NCI-H2081 treated with DMSO at 0.1 percent for 48 hours (cell line): ENCODE data around the gene TTC29.

Experiments
- DNase-seq: peaks from one replicate; lab custom pipeline; 2025; lab: John Stamatoyannopoulos, UW

TTC29 gene, protein sequence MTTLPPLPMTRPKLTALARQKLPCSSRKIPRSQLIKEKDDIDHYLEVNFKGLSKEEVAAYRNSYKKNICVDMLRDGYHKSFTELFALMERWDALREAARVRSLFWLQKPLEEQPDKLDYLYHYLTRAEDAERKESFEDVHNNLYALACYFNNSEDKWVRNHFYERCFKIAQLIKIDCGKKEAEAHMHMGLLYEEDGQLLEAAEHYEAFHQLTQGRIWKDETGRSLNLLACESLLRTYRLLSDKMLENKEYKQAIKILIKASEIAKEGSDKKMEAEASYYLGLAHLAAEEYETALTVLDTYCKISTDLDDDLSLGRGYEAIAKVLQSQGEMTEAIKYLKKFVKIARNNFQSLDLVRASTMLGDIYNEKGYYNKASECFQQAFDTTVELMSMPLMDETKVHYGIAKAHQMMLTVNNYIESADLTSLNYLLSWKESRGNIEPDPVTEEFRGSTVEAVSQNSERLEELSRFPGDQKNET

DNA sequence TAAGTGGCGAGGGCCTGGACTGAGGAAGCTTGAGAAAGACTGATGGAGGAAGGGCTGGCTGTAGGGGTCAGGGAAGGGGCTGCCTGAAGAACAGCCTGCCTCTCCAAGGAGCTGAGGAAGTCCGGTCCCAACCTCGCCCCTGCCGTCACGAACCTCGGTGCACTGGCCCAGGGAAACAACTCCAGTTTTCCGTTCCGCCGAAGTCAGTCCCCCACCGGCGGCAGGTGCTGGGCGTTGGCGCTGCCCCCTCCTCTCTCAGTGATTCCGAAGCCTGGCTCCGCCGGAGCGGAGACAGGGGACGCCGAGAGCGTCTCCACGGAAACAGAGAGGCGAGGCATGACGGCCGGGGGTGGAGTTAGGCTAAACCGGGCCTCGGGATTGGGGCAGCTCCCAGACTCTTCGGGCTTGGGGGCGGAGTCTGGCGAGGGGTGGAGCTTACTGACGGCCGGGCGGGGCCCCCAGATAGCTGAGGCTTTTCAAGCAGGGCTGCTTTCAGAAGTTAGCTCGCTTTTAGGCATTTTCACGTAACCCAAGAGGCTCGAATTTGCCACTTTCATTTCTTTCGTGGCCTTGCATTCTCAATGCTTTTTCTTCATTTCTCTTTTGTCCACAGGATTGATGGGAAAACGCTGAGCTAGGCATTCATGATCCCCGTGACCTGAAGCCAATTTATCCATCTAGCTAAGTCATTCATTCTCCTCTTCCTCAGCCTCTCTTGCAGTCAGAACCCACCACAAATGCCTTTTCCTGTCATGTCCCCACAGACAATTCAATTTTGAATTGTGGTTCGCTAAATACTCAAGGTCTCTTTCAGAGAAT, at the start of gene TTC29:
Gene TTC29, minus strand, starts transcription at position 309 of the 819 bp plus-strand sequence. CDS start 5,969 bp downstream, outside the sequence.
- no peak for DNase-seq

GRCh38 chr4:146981651-146982050, 36.0 kb upstream of the TTC29 start:
- no peak for DNase-seq

DNA sequence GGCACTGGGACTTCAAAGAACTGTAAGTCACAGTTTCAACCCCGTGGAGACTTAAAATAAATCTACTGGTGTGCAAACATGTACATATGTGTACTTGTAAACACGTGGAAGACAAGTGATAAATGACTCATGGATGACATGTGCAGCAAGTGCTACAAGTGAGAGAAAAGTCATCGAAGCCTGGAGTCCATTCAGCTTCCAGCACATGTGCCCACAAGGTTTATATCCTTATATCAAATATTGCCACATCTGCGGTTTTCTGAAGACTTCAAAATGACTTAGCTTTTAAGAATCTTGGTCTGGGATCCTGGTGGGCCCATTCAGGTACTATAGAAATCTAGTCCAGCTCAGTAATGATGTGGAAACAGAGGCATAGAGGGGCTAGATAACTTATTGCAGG, 33.0 kb upstream of the TTC29 start:
- no peak for DNase-seq

DNA sequence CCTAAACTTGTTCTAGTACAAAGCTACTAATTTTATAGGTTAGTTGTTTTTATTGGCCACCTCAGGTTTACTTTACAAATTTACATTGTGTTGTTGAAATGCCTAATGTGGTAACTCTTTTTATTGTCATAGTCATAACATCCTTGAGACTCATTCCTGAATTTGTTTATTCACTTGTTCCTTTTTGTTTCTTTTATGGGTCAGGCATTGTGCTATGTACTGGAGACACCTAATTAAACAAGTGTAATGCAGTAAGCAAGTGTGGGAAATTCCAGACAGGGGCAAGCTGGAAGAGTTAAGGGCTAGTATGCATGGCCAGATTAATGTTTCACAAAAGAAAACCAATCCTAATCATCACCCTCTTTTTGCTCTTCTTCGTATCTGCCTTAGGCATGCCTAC, 30.5 kb upstream of the TTC29 start:
- no peak for DNase-seq

- no peak for DNase-seq
Measured at GRCh38 chr4:146975527-146975926, 29.9 kb upstream of the TTC29 start.

DNA sequence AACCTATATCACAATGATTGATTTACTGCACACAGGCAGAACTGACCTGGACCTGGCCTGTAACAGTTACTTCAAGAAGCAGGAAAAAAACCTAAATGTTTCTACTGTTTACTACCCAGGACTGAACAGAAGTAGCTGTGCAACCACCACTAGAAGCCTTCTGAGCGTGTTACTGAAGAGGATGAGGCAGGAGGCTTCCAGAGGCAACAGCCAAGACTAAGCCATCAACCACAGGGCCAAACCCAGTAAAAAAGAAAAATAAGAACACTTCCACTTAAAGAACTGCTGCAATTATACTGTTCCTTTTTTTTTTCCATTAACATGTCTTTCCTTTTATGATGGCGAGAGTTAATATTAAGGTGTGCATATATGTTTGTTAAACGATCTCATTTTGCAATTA, 29.4 kb upstream of the TTC29 start:
- no peak for DNase-seq

DNA sequence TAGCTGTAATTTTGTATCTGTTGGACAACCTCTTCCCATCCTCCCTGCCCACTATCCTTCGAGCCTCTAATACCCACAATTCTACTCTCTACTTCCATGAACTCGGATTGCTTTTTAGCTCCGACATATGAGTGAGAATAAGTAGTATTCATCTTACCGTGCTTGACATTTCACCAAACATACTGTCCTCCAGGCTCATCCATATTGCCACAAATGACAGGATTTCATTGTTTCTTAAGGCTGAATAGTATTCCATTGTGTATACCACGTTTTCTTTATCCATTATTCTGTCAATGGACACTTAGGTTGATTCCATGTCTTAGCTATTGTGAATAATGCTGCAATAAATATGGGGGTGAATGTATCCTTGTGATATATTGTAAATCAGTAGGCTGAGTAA, 26.4 kb upstream of the TTC29 start:
- no peak for DNase-seq

DNA sequence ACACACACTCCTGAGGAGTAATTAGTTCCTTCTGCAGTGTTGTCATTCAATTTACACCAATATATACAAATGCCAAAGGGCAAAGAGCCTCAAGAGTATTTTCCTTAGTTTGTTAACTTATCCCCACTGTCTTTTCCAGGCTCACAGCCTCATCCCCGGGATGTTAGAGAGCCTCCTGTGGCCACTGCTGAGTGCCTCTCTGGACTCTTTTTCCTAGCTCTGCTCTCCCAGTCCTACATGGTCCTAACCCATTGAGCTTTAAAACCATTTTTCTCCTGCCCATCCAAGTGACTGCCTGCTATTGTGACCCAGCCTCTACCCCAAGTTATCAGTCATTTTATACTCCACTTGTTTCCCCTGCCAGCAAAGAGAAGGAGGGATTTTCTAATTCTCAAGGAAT, 23.5 kb upstream of the TTC29 start:
- DNase-seq = no peak

DNA sequence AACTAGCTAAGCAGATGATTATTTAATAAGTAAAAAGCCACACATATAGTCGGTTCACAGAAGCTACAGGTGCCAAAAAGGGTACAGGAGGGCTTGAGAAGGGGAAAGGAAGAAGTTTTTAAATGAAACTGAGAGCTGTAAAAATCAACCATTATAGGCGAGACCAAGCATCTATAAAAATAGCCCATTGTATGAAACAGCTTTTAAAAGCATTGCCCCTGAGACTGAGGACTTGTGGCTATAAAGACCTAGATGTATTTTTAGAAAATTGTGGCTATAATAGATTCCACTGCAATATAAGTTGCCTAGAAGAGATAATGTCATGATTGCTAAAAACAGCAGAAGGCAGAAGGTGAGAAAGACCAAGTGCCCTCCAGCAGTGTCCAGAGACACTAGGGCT, 15.0 kb upstream of the TTC29 start:
- DNase-seq = no peak

DNA sequence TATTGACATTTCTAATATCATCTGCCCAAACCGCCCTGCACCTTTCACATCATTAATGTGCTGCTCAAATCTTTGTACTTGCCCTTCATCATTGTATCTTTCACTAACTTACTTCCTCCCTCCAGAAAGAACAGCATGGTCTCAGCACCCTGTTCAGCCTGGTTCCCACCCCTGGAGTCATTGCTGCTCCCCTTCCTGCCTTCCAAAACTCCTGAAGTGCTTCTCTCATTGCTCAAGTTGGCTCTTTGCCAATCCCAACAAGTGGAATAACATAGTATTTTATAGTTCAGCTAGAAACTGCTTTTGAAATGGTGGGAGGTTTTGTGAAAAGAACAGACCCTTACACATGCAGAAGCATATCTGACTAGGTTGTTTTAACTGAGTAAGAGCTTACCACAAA, 14.0 kb upstream of the TTC29 start:
- DNase-seq = no peak

DNA sequence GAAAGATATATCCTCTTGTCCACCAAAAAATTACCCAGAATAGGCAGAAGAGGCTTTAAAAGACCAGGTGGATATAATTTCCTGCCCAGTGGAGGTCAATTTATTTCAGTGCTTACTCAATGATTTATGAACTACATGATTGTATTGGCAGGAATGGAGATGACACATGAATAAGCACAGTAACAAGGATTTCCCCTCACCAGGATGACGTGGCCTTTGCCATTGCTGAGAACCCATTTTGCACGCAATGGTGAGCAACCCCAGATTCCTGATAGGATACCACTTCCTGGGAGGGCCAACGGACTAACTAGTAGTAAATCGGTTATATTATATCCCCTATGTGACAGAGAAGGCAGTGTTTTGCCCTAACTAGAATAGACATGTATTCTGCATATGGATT, 11.6 kb upstream of the TTC29 start:
- no peak for DNase-seq

- DNase-seq = no peak
Measured at GRCh38 chr4:146952896-146953295, 7.2 kb upstream of the TTC29 start.

- no peak for DNase-seq
Measured at GRCh38 chr4:146949559-146949958, 3.9 kb upstream of the TTC29 start.

DNA sequence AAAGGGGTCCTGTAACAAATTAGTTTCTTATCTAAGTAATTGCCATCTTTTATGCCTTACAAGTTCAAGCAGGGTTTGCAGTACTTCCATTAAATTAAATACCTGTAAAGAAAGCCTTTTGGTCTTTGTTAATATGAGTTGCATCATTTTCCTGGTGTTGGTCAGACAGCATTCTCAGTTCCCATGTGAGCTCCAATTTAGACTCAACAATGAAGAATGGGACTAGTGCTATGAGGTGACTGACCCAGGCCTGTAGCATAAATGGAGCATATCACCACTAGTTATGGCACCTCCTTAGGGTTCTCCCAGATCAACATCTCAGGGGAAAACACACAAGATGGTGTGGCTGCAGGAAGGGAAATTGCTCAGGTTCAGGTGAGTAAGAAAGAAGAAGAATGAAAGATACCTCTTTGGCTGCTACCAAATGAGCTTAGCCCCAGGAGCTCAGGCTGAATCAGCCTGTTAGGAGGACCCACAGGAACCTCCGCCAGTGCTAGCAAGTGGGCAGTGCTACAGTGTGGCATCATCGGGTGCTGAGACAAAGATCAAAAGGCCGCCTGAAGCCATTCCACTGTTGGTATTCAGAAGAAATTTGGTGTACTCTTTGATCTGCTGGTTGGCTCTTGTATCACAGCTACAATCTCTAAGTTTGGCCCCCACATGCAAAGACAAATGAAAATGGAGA, 1.8 kb downstream of the TTC29 start:
- no peak for DNase-seq

- no peak for DNase-seq
Measured at GRCh38 chr4:146932116-146932515, 13.5 kb downstream of the TTC29 start.

DNA sequence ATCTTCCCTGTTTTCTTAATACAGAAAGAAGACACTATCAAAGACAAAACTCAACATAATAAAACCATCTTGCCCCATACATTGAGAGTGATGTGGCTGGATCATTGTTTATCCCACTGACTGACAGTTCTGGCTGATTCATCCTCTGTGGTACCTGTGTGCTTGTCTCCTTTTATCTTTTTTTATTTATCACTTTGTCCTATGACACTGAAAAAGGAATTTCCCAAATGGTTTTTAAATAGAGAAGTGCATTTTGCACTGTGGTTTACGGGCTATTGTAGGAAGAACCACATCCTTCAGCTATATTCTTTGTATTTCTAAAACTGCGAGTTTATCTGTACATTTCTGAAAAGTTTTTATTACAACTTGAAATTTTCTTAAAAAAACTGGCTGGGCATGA, 15.0 kb downstream of the TTC29 start:
- no peak for DNase-seq

GRCh38 chr4:146927695-146928094, 18.0 kb downstream of the TTC29 start:
- no peak for DNase-seq

DNA sequence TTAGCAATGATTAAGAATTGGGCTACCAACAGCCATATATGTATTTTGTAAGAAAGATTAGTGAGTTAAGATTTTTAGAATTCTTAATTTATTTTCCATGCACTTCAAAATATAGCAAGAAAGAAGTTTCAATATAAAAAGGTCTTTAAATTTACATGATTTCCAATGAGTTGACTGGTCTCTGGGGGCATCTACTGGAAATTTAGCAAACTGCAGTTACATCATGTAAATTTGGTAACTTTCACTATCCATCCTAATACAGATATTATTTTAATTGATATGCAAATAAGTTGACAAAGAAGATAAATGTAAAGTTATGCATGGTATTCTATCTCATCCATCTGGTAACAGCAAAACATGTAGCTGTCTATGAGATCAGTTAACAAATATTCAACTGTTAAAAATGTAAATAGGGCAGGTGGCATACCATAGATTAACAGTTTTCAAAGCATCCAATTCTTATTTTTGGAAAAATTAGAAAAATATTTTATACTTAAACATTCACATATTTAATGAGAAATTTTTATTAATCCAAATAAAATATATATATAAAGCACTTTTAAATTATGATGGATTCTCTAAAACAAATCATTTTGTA, 29.1 kb downstream of the TTC29 start:
- no peak for DNase-seq

DNA sequence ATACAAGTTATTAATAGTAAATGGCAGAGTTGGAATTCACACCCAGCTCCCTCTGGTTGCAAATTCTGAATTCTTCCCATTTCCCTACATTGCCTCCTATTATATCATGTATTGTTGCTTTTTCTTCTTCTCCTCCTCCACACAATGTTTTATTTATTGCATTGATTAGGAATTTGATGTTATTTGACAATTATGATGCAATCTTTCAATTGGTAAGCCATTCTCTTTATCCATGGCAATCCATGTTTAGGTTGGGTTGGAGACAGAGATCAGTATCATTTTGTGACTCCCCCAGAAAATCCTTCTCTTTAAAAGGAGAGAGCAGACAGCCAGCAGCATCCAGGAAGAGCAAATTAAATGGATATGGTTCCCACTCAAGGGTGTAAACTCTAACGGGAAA, 30.5 kb downstream of the TTC29 start:
- no peak for DNase-seq

DNA sequence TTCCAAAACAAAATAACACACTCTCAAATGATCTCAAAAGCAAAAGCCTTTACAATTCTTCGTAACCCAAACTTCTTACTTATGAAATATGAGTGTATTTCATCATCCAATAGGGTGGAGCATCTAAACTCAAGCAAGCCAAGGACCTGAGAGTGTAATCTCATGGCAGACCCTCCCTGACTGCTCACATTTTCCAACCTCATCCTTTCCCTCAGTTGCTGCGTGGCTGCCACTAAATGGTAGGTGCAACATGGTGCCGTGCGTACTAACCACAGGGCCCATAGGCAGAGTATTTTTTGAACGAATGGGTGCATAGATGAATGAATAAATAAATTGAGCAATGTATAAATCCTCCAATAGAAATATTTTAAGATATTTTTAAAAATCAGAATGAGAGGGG, 45.4 kb downstream of the TTC29 start:
- DNase-seq = no peak

- DNase-seq = no peak
Measured at GRCh38 chr4:146890301-146890700, 55.4 kb downstream of the TTC29 start.

DNA sequence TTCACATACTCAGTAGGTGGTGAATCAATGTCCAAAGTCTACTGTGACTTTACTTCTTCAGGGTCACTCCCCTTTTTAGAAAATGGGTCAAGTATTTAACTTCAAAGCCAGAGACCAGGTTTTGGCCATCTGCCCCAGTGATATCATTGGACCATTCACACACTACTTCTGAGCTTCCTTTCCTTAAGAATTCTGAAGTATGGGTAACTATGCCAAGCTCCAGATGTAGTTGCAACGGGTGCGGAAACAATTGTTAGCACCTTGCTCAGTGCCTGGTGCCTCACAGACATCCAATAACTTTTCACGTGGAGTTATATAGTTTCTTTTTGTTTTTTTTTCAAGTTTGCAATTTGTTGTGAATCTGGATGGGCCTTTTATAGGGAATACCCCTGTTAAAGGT, 62.6 kb downstream of the TTC29 start:
- no peak for DNase-seq
